NCI-H146 (cell line): ENCODE results near the gene ZFP3.
"Not testable (repeated sequence)": the region's sequence is repeated elsewhere in the genome, so short reads cannot be mapped to it uniquely, and the experiment has no call there.

Experiments used
- DNase-seq: peaks from one replicate; lab custom pipeline; 2025; lab: John Stamatoyannopoulos, UW

Gene ZFP3

GRCh38 chr17:5138616-5139457, 60.6 kb downstream of the ZFP3 start:
- DNase-seq: no peak

- DNase-seq: no peak
Measured at GRCh38 chr17:5139458-5139732, 61.1 kb downstream of the ZFP3 start.

GRCh38 chr17:5142877-5143276, 64.6 kb downstream of the ZFP3 start:
- not testable (repeated sequence) for DNase-seq
